ENCODE results near the gene MYO1G. TPM values are rescaled to one million over a fixed set of nuclear protein-coding genes. Genes with fewer than 3 reads are reported as not detected.
"Not testable (repeated sequence)": the region's sequence is repeated elsewhere in the genome, so short reads cannot be mapped to it uniquely, and the experiment has no call there.

The MYO1G gene
- total and polyA plus RNA-seq, 2 experiments from 2014 or later: 0.21 to 0.78 TPM

DNA sequence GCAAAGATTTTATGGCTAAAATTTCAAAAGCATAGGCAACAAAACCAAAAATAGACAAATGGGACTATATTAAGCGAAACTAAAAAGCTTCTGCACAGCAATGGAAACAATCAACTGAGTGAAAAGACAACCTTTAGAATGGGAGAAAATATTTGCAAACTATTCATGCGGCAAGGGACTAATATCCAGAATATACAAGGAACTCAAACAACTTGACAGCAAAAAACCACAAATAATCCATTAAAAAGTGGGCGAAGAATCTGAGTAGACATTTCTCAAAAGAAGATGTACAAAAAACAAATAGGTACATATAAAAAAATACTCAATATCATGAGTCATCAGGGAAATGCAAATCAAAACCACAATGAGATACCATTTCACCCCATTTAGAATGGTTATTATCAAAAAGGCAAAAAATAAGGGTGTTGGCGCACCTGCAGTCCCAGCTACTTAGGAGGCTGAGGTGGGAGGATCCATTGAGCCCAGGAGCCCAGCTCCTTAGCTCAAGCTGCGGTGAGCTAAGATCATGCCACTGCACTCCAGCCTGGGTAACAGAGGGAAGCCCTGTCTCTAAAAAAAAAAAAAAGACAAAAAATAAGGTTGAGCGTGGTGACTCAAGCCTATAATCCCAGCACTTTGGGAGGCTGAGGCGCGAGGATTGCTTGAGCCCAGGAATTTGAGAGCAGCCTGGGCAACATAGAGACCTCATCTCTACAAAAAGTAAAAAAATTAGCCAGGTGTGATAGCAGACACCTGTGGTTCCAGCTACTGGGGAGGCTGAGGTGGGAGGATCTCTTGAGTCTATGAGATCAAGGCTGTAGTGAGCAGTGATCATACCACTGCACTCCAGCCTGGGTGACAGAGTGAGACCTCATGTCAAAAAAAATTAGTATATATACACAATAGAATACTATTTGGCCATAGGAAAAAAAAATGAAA is 17.0 kb upstream of the MYO1G start:
- Histone ChIP-seq H3K36me3 (no peaks in the 10 kb centered on the region), H3K4me3 (no peak overlapping the region), H3K9me3 (ENCODE audit: low read depth) (no peaks in the 10 kb centered on the region), H3K27ac (no peak overlapping the region), H3K27me3 (no peaks in the 10 kb centered on the region), H3K4me1 (ENCODE audit: low read depth) (peaks cover 5% of the 10 kb centered on the region)
- TF ChIP-seq, protein P1, sequence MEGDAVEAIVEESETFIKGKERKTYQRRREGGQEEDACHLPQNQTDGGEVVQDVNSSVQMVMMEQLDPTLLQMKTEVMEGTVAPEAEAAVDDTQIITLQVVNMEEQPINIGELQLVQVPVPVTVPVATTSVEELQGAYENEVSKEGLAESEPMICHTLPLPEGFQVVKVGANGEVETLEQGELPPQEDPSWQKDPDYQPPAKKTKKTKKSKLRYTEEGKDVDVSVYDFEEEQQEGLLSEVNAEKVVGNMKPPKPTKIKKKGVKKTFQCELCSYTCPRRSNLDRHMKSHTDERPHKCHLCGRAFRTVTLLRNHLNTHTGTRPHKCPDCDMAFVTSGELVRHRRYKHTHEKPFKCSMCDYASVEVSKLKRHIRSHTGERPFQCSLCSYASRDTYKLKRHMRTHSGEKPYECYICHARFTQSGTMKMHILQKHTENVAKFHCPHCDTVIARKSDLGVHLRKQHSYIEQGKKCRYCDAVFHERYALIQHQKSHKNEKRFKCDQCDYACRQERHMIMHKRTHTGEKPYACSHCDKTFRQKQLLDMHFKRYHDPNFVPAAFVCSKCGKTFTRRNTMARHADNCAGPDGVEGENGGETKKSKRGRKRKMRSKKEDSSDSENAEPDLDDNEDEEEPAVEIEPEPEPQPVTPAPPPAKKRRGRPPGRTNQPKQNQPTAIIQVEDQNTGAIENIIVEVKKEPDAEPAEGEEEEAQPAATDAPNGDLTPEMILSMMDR (IDR thresholded peaks at IDR 0.05; ENCODE audit: low read depth, low read length): no peak
- DNase-seq (ENCODE audit: low read depth in 1 of 2, low spot score in 1 of 2): no peak

DNA sequence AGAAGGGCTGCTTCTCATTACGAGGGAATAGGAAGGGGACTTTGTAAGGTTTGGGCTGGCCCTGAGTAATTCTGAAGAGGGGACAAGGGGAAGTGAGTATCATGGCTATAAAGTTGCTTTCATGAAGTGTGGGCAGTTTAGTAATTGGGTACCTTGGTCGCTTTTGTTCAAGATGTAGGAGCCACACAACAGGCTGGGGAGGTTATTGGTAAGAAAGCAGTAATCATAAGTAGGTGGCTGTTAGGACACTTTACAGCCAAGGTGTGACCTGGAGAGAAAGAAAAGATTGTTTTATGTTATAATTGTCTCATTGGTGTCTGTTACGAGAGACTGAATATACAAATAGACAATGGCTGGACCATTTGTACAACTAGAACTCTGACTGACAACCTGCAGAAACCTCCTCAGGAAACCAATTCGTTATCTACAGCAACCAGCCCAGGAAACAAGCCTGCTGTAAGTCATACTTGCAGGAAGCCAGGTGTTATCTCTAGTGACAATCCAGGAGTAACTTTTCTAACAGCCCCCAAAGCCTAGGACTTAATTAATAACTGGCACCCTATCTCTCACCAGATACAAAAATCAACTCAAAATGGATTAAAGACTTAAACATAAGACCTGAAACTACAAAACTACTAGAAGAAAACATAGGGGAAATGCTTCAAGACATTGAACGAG is 16.2 kb upstream of the MYO1G start:
- no peak for DNase-seq (ENCODE audit: low read depth in 1 of 2, low spot score in 1 of 2)
- peaks cover 13% of the 10 kb centered on the region for H3K4me1 ChIP-seq (ENCODE audit: low read depth)
- TF ChIP-seq, protein P1 (IDR thresholded peaks at IDR 0.05; ENCODE audit: low read depth, low read length): no peak
- no peak overlapping the region for H3K27ac ChIP-seq
- H3K9me3 ChIP-seq (ENCODE audit: low read depth): no peaks in the 10 kb centered on the region
- no peak overlapping the region for H3K4me3 ChIP-seq
- H3K27me3 ChIP-seq: no peaks in the 10 kb centered on the region
- no peaks in the 10 kb centered on the region for H3K36me3 ChIP-seq

DNA sequence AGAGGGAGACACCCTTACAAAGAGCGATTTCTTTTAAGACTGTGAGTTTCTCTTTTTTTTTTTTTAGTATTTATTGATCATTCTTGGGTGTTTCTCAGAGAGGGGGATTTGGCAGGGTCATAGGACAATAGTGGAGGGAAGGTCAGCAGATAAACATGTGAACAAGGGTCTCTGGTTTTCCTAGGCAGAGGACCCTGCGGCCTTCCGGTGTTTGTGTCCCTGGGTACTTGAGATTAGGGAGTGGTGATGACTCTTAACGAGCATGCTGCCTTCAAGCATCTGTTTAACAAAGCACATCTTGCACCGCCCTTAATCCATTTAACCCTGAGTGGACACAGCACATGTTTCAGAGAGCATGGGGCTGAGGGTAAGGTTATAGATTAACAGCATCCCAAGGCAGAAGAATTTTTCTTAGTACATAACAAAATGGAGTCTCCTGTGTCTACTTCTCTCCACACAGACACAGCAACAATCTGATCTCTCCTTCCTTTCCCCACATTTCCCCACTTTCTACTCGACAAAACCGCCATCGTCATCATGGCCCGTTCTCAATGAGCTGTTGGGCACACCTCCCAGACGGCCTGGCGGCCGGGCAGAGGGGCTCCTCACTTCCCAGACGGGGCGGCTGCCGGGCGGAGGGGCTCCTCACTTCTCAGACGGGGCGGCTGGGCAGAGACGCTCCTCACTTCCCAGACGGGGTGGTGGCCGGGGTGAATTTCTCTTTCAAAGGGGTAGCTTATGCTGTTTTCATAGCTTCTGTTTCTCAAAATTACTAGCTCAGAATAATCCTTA is 13.4 kb upstream of the MYO1G start:
- not testable (repeated sequence) for H3K36me3 ChIP-seq; H3K27ac ChIP-seq; H3K4me3 ChIP-seq; H3K27me3 ChIP-seq; DNase-seq (ENCODE audit: low read depth in 1 of 2, low spot score in 1 of 2); H3K9me3 ChIP-seq (ENCODE audit: low read depth)
- peaks cover 19% of the 10 kb centered on the region for H3K4me1 ChIP-seq (ENCODE audit: low read depth)

DNA sequence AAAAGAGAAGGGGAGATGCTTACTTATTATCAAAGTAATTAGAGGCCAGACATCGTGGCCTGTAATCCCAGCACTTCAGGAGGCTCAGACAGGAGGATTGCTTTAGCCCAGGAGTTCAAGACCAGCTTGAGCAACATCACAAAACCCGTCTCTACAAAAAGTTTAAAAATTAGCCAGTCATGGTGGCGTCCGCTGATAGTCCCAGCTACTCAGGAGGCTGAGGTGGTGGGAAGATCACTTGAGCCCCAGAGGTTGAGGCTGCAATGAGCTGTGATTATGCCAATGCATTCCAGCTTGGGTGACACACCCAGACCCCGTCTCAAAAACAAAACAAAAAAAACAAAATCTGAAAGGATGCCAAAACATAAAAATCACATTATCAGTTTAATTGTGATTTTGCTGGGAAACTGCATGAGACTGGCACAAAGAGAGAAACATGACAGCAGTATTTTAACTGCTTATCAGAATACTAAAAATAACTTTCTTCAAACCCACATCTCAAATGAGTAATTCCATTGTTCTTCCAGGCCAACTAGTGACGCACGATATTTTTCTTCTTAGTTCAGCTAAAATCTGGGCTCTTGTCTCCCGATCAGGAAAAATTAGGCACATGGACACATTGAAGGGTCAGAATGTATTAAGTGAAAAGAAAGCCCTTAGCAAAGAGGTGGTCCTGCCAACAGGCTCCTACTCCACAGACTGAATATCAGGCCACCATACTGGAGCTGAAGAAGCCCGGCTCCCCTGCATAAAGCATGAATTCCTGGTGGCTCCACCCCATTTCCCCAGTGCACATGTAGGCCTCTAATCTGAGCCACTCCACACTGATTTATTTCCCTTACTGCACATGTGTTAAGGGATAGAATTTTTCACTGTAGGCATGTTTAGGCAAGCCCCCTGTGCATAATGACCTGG is 11.6 kb upstream of the MYO1G start:
- Histone ChIP-seq H3K36me3 (no peaks in the 10 kb centered on the region), H3K27ac (peak overlapping the region; percentile 31), H3K4me1 (ENCODE audit: low read depth) (peaks cover 21% of the 10 kb centered on the region), H3K9me3 (ENCODE audit: low read depth) (no peaks in the 10 kb centered on the region), H3K4me3 (no peak overlapping the region), H3K27me3 (no peaks in the 10 kb centered on the region)
- peak in 1 of 2 donors; percentile 91 for DNase-seq (ENCODE audit: low read depth in 1 of 2, low spot score in 1 of 2)
- TF ChIP-seq, protein P1 (IDR thresholded peaks at IDR 0.05; ENCODE audit: low read depth, low read length): no peak

DNA sequence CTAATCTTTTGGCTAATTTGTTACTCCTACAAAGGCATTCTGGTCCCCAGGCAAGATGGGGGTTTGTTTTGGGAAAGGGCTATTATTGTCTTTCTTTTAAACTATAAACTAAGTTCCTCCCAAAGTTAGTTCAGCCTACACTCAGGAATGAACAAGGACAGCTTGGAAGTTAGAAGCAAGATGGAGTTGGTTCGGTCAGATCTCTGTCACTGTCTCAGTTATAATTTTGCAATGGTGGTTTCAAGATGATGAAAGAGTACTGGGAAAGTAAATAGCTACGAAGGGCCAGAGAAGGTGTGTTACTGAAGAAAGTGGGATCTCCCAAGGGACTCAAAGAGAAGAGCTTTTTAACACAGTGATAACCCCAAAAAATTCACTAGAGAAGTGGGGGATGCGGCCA is 10.3 kb upstream of the MYO1G start:
- no peaks in the 10 kb centered on the region for H3K27me3 ChIP-seq
- no peak overlapping the region for H3K4me3 ChIP-seq
- H3K27ac ChIP-seq: no peak overlapping the region
- peaks cover 24% of the 10 kb centered on the region for H3K4me1 ChIP-seq (ENCODE audit: low read depth)
- peaks cover 7% of the 10 kb centered on the region for H3K36me3 ChIP-seq
- TF ChIP-seq, protein P1 (IDR thresholded peaks at IDR 0.05; ENCODE audit: low read depth, low read length): no peak
- H3K9me3 ChIP-seq (ENCODE audit: low read depth): no peaks in the 10 kb centered on the region
- DNase-seq (ENCODE audit: low read depth in 1 of 2, low spot score in 1 of 2): no peak
